CD4-positive, alpha-beta T cell (primary cell): Measurements from ENCODE around the gene DNER. TPM values are rescaled to one million over a fixed set of nuclear protein-coding genes. Genes with fewer than 3 reads are reported as not detected.

Source experiments
- ATAC-seq: fragments of 200-7000 bp; cut with Tn5 transposase; one replicate; pipeline ENCODE4 v1.10.0; 2022; ENCODE audit warnings: mild to moderate bottlenecking; ENCODE audit not compliant: poor library complexity
- CTCF ChIA-PET: fragments of 350-600 bp; sonication (Branson Sonifier 250); formaldehyde crosslinking; loops from one replicate; lab custom pipeline; 2021; ENCODE audit warnings: antibody characterized with exemption, inconsistent platforms; lab: Charles Lee
- POLR2A ChIA-PET: fragments of 350-600 bp; sonication (Branson Sonifier 250); formaldehyde crosslinking; loops from one replicate; lab custom pipeline; 2021; ENCODE audit warnings: antibody characterized with exemption, inconsistent platforms; lab: Charles Lee
- DNase-seq, 14 experiments: peaks; one replicate each; pipeline ENCODE4 v3.0.0-alpha.2; 2013 to 2020; ENCODE audit warnings: mixed read lengths in 2 of 14
- H3K27ac ChIP-seq, 2 donors: one replicate each; pipeline versions ENCODE4 v1.5.1 to v1.7.0; 2013; ENCODE audit warnings: low read length in 2 of 2, low read depth in 1 of 2, mild to moderate bottlenecking in 1 of 2
- H3K27me3 ChIP-seq, 2 experiments: 1 replicate in 1 of 2; 2 replicates in 1 of 2; pipeline versions ENCODE4 v1.6.1 to v1.7.0; 2013; ENCODE audit warnings: low read length in 2 of 2, control low read depth in 1 of 2, mild to moderate bottlenecking in 1 of 2, moderate library complexity in 1 of 2; ENCODE audit not compliant: insufficient read depth in 2 of 2, control insufficient read depth in 1 of 2
- H3K36me3 ChIP-seq: one replicate; pipeline ENCODE4 v1.6.1; 2013; ENCODE audit warnings: low read length, control low read depth; ENCODE audit not compliant: insufficient read depth
- H3K4me1 ChIP-seq: one replicate; pipeline ENCODE4 v1.6.1; 2013; ENCODE audit warnings: low read length, control low read depth; ENCODE audit not compliant: insufficient read depth
- H3K4me3 ChIP-seq: one replicate; pipeline ENCODE4 v1.5.1; 2013; ENCODE audit warnings: mild to moderate bottlenecking, low read length, moderate library complexity
- H3K9me3 ChIP-seq, 2 experiments: 1 replicate in 1 of 2; 2 replicates in 1 of 2; pipeline versions ENCODE4 v1.6.1 to v1.7.0; 2013; ENCODE audit warnings: low read length in 2 of 2, mild to moderate bottlenecking in 2 of 2, control low read depth in 1 of 2, moderate library complexity in 1 of 2; ENCODE audit not compliant: control insufficient read depth in 1 of 2, insufficient read depth in 1 of 2
- H3K27ac Mint-ChIP-seq: one replicate; pipeline ENCODE4 v1.8.0; 2020; ENCODE audit warnings: mixed read lengths
- H3K27me3 Mint-ChIP-seq: one replicate; pipeline ENCODE4 v1.8.0; 2021; ENCODE audit warnings: mixed read lengths
- H3K36me3 Mint-ChIP-seq: one replicate; pipeline ENCODE4 v1.8.0; 2021; ENCODE audit warnings: low read depth, mixed read lengths
- H3K4me1 Mint-ChIP-seq: one replicate; pipeline ENCODE4 v1.8.0; 2021; ENCODE audit warnings: low read depth, mixed read lengths
- H3K4me3 Mint-ChIP-seq: one replicate; pipeline ENCODE4 v1.8.0; 2020; ENCODE audit warnings: mild to moderate bottlenecking, mixed read lengths
- H3K9me3 Mint-ChIP-seq: one replicate; pipeline ENCODE4 v1.8.0; 2020; ENCODE audit warnings: mixed read lengths
- intact Hi-C, 2 experiments: fragments of 100-400 bp; cut with DNase I in 1 of 2; cut with micrococcal nuclease in 1 of 2; formaldehyde crosslinking; loops; one replicate each; pipeline versions ENCODE4 v1.15.1 to v1.9.0; 2023 to 2025; cut with DNase I, micrococcal nuclease
- total RNA-seq, 174 experiments: library from RNA in 2 of 174; stranded (reverse) in 2 of 174; gene quantifications; one replicate each; pipeline ENCODE4 v1.2.3 and lab custom pipeline; 2021 to 2026
- TF ChIP-seq, protein P1 (sequence below): fragments of 200-600 bp; IDR thresholded peaks from one replicate; pipeline ENCODE4 v1.8.0; 2022; ENCODE audit warnings: antibody characterized with exemption, mild to moderate bottlenecking

Gene DNER
- total RNA-seq, 2 experiments from 2014 or later = not detected

DNA sequence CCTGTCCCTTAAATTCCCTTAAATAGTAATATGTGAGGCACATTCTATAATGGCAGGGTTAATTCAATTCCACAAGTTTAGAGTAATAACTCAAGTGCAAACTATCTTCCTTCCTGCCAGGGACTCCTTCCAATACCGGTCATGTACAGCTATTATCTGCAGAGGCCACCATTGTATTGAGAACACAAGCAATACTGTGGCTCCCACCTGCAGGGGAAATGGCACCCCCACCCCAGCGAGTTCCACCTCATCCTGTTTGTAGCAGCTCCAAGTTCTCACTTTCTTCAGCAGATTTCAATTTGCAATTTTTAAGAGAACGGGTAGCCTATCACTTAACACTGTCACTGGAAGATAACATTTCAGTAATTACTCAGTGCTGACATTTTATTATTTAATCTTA lies 271.2 kb downstream of the DNER start:
- TF ChIP-seq, protein P1, sequence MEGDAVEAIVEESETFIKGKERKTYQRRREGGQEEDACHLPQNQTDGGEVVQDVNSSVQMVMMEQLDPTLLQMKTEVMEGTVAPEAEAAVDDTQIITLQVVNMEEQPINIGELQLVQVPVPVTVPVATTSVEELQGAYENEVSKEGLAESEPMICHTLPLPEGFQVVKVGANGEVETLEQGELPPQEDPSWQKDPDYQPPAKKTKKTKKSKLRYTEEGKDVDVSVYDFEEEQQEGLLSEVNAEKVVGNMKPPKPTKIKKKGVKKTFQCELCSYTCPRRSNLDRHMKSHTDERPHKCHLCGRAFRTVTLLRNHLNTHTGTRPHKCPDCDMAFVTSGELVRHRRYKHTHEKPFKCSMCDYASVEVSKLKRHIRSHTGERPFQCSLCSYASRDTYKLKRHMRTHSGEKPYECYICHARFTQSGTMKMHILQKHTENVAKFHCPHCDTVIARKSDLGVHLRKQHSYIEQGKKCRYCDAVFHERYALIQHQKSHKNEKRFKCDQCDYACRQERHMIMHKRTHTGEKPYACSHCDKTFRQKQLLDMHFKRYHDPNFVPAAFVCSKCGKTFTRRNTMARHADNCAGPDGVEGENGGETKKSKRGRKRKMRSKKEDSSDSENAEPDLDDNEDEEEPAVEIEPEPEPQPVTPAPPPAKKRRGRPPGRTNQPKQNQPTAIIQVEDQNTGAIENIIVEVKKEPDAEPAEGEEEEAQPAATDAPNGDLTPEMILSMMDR = no peak
- Mint-ChIP-seq H3K9me3 (no peaks in the 10 kb centered on the region), H3K4me3 (no peak overlapping the region), H3K36me3 (no peaks in the 10 kb centered on the region), H3K27ac (no peak overlapping the region), H3K27me3 (peaks cover 12% of the 10 kb centered on the region), H3K4me1 (no peaks in the 10 kb centered on the region)
- intact Hi-C loops = no loop called here
- no peaks in the 10 kb centered on the region for H3K4me1 ChIP-seq
- no peak overlapping the region for H3K4me3 ChIP-seq
- no peaks in the 10 kb centered on the region for H3K9me3 ChIP-seq
- POLR2A ChIA-PET = no interaction called here
- H3K27me3 ChIP-seq = no peaks in the 10 kb centered on the region
- ATAC-seq = no peak
- no peaks in the 10 kb centered on the region for H3K36me3 ChIP-seq
- CTCF ChIA-PET = no interaction called here
- H3K27ac ChIP-seq = no peak overlapping the region
- DNase-seq = no peak

DNA sequence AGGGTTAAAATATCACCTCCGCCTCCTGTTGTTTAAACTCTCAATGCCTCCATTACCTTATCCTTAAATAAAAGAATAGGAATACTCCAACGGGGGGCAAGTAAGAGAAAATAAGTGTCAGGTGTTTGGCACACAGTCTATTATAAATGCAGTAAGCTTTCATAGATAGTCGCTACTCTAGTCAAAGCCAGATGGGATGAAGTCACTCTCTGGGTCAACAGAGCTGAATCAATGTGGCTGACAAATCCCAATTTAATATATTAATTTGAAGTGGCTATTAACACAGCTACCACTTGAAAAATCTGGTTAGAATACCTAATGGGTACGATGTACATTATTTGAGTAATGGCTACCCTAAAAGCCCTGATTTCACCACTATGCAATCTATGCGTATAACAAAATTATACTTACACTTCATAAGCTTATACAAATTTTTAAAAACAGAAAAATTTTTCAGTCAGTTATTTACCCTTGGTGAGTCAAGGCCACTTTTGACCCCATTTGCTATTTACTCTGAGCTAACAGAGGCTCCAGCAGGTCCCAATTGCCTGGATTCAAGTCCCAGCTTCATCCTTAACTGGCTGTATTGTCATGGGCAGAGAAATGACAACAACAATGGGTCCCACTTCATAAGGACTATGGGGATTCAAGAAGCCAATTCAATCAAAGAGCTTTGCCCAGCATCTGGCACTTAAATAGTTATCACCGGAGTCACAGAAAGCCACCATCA lies 275.8 kb downstream of the DNER start:
- Histone ChIP-seq H3K4me3 (no peak overlapping the region), H3K9me3 (peaks cover 0 to 4% of the 10 kb centered on the region in 2 experiments), H3K27ac (no peak overlapping the region), H3K4me1 (no peaks in the 10 kb centered on the region), H3K27me3 (no peaks in the 10 kb centered on the region), H3K36me3 (no peaks in the 10 kb centered on the region)
- intact Hi-C loops = no loop called here
- H3K9me3 Mint-ChIP-seq = no peaks in the 10 kb centered on the region
- H3K4me3 Mint-ChIP-seq = no peak overlapping the region
- H3K27me3 Mint-ChIP-seq = peaks cover 12% of the 10 kb centered on the region
- POLR2A ChIA-PET = no interaction called here
- H3K36me3 Mint-ChIP-seq = no peaks in the 10 kb centered on the region
- H3K4me1 Mint-ChIP-seq = no peaks in the 10 kb centered on the region
- H3K27ac Mint-ChIP-seq = no peak overlapping the region
- no peak for ATAC-seq
- no peak for DNase-seq
- CTCF ChIA-PET = no interaction called here
- TF ChIP-seq, protein P1 = no peak

DNA sequence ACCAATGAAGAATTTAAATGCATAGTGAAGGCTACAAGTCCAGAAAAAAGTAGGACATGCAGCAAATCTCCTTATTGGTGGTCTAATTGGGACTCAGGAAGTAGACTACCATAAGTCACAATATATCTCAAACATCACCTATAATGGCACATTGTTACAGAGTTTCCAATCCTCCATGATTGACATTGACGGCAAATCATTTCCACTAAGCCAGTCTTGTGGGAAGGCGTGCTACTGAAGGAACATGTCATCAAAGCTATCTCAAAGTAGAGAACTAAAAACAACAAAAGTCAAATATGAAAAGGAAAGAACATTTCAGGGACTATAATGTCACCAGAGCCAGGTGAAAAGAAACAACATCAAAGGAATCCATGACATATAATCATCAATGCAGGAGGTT lies 276.9 kb downstream of the DNER start:
- no peaks in the 10 kb centered on the region for H3K4me1 ChIP-seq
- H3K27me3 ChIP-seq = no peaks in the 10 kb centered on the region
- peaks cover 12% of the 10 kb centered on the region for H3K27me3 Mint-ChIP-seq
- H3K27ac Mint-ChIP-seq = no peak overlapping the region
- TF ChIP-seq, protein P1 = no peak
- DNase-seq = no peak
- H3K9me3 ChIP-seq = peaks cover 0 to 4% of the 10 kb centered on the region in 2 experiments
- POLR2A ChIA-PET = no interaction called here
- H3K4me3 Mint-ChIP-seq = no peak overlapping the region
- CTCF ChIA-PET = no interaction called here
- intact Hi-C loops = no loop called here
- no peaks in the 10 kb centered on the region for H3K36me3 Mint-ChIP-seq
- no peaks in the 10 kb centered on the region for H3K36me3 ChIP-seq
- no peak for ATAC-seq
- H3K9me3 Mint-ChIP-seq = no peaks in the 10 kb centered on the region
- no peak overlapping the region for H3K27ac ChIP-seq
- no peaks in the 10 kb centered on the region for H3K4me1 Mint-ChIP-seq
- no peak overlapping the region for H3K4me3 ChIP-seq
